COR-L47 (cell line): Measurements from ENCODE around the gene OTUD3.

ENCODE experiments used
- DNase-seq: peaks from one replicate; lab custom pipeline; 2025; lab: John Stamatoyannopoulos, UW

OTUD3 gene

DNA sequence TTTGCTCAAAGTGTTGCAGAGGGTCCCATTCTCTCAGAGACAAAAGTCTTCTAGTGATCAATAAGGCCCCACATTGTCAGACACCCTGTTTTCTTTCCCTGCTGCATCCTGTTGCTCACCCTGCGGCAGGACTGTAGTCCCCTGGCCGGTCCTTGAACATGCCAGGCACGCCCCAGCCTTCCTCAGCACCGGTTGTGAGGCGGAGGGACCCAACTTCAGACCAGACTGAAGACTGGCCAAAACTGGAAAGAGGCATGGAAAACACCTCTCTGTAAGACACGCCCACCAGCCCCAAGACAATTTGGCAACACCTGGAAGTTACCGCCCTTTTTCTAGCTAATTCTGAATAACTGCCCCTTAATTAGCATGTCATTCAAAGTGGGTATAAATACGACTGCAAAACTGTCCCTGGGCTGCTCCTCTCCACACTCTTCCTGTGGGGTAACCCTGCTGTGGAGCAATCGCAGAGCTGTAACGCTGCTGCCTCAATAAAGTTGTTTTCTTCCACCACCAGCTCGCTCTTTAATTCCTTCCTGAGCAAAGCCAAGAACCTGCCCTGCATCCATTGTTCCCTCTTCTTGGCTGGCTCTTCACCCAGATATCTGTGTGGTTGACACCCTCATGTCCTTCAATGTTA, 73.5 kb downstream of the OTUD3 start:
- DNase-seq, result no peak

GRCh38 chr1:19957779-19958178, 75.6 kb downstream of the OTUD3 start:
- no peak for DNase-seq

DNA sequence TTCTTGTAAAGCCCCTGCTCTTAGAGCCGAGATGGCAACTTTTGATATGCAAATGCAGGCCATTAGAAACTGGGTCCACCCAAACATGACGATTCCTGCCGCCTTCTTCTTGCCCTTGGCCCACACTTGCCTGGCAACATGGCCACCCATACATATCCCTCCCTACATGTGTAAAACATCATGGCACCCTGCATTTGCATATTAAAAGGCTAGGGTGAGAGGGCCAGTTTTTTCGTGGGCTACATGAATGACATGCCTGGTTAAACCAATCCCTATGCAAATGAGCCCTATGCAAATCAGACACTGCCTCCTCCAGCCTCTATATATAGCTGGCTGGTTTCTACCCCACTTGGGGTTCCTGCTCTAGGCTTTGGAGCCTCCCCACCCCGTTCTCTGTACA, 78.4 kb downstream of the OTUD3 start:
- DNase-seq, result no peak
